ENCODE results near the gene CCDC194. TPM values are rescaled to one million over a fixed set of nuclear protein-coding genes. Genes with fewer than 3 reads are reported as not detected.

CCDC194 gene
- total and polyA plus RNA-seq, 2 of the 13 experiments (the other 11 are each of a cell fraction or from before 2014, with no cell fraction given): 0.13 to 0.21 TPM

DNA sequence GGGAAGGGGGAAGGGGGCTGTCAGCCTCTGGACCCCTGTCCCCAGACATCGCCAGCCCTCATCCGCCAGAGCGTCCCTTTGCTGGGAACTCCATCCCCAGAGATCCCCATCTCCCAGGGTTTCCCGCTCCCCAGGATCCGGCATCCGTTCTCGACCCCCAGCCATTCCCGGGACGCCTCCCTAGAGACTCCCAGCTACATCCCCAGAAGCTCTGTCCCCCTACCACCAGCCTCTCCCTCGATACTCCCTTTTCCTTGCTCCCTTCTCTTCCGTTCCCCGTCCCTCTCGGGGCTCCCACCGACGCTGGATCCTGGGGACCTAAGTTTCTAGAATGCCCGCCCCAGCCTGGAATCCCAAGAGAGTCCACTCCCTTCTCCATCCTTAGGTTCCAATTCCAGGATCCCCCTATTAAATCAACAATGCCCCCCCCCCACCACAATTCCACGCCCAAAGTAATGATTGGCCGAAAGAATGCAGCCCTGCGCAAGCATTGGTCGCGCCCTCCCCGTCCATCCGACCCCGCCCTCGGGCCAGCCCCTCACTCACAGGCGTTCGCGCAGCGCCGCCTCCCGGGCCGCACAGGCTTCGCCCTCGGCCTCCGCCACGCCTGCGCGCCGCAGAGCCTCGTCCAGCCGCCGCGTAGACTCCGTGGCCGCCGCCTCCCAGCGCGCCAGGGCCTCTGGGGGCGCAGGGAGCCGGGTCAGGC lies 3.2 kb downstream of the CCDC194 start (continued):
- no peak for TF ChIP-seq RNF219 (CRISPR knock-in tag; IDR thresholded peaks at IDR 0.05)
- TF ChIP-seq, protein P1, sequence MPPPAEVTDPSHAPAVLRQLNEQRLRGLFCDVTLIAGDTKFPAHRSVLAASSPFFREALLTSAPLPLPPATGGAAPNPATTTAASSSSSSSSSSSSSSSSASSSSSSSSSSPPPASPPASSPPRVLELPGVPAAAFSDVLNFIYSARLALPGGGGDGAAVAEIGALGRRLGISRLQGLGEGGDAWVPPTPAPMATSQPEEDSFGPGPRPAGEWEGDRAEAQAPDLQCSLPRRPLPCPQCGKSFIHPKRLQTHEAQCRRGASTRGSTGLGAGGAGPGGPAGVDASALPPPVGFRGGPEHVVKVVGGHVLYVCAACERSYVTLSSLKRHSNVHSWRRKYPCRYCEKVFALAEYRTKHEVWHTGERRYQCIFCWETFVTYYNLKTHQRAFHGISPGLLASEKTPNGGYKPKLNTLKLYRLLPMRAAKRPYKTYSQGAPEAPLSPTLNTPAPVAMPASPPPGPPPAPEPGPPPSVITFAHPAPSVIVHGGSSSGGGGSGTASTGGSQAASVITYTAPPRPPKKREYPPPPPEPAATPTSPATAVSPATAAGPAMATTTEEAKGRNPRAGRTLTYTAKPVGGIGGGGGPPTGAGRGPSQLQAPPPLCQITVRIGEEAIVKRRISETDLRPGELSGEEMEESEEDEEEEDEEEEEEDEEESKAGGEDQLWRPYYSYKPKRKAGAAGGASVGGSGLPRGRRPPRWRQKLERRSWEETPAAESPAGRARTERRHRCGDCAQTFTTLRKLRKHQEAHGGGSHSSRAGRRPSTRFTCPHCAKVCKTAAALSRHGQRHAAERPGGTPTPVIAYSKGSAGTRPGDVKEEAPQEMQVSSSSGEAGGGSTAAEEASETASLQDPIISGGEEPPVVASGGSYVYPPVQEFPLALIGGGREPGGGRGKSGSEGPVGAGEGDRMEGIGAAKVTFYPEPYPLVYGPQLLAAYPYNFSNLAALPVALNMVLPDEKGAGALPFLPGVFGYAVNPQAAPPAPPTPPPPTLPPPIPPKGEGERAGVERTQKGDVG (CRISPR knock-in tag; IDR thresholded peaks at IDR 0.05; ENCODE audit: borderline replicate concordance): no peak
- peak; percentile 69 for TF ChIP-seq SP2 (CRISPR knock-in tag; IDR thresholded peaks at IDR 0.05)
- no peak for TF ChIP-seq NFATC3 (CRISPR knock-in tag; IDR thresholded peaks at IDR 0.05)
- no peak for TF ChIP-seq ZNF7 (CRISPR knock-in tag; IDR thresholded peaks at IDR 0.05)
- no peak for TF ChIP-seq TEAD2 (CRISPR knock-in tag; IDR thresholded peaks at IDR 0.05)
- no peak for TF ChIP-seq XBP1 (CRISPR knock-in tag; IDR thresholded peaks at IDR 0.05)
- TF ChIP-seq TAF1 (CRISPR knock-in tag; IDR thresholded peaks at IDR 0.05): 0 out of 2 replicates have a peak, but pooled peaks have one; percentile 13
- TF ChIP-seq ZNF543 (CRISPR knock-in tag; IDR thresholded peaks at IDR 0.05): no peak
- TF ChIP-seq HNRNPH1 (optimal IDR thresholded peaks at IDR 0.05; ENCODE audit: low read depth, low read length): no peak
- TF ChIP-seq ZSCAN12 (CRISPR knock-in tag; IDR thresholded peaks at IDR 0.05): no peak
- no peak for TF ChIP-seq IKZF1 (IDR thresholded peaks at IDR 0.05)
- no peak for TF ChIP-seq ZNF616 (CRISPR knock-in tag; IDR thresholded peaks at IDR 0.05; ENCODE audit: low read depth)
- TF ChIP-seq, protein P2, sequence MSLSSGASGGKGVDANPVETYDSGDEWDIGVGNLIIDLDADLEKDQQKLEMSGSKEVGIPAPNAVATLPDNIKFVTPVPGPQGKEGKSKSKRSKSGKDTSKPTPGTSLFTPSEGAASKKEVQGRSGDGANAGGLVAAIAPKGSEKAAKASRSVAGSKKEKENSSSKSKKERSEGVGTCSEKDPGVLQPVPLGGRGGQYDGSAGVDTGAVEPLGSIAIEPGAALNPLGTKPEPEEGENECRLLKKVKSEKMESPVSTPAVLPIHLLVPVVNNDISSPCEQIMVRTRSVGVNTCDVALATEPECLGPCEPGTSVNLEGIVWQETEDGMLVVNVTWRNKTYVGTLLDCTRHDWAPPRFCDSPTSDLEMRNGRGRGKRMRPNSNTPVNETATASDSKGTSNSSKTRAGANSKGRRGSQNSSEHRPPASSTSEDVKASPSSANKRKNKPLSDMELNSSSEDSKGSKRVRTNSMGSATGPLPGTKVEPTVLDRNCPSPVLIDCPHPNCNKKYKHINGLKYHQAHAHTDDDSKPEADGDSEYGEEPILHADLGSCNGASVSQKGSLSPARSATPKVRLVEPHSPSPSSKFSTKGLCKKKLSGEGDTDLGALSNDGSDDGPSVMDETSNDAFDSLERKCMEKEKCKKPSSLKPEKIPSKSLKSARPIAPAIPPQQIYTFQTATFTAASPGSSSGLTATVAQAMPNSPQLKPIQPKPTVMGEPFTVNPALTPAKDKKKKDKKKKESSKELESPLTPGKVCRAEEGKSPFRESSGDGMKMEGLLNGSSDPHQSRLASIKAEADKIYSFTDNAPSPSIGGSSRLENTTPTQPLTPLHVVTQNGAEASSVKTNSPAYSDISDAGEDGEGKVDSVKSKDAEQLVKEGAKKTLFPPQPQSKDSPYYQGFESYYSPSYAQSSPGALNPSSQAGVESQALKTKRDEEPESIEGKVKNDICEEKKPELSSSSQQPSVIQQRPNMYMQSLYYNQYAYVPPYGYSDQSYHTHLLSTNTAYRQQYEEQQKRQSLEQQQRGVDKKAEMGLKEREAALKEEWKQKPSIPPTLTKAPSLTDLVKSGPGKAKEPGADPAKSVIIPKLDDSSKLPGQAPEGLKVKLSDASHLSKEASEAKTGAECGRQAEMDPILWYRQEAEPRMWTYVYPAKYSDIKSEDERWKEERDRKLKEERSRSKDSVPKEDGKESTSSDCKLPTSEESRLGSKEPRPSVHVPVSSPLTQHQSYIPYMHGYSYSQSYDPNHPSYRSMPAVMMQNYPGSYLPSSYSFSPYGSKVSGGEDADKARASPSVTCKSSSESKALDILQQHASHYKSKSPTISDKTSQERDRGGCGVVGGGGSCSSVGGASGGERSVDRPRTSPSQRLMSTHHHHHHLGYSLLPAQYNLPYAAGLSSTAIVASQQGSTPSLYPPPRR (CRISPR knock-in tag; IDR thresholded peaks at IDR 0.05; ENCODE audit: borderline replicate concordance): no peak
- TF ChIP-seq, protein P3, sequence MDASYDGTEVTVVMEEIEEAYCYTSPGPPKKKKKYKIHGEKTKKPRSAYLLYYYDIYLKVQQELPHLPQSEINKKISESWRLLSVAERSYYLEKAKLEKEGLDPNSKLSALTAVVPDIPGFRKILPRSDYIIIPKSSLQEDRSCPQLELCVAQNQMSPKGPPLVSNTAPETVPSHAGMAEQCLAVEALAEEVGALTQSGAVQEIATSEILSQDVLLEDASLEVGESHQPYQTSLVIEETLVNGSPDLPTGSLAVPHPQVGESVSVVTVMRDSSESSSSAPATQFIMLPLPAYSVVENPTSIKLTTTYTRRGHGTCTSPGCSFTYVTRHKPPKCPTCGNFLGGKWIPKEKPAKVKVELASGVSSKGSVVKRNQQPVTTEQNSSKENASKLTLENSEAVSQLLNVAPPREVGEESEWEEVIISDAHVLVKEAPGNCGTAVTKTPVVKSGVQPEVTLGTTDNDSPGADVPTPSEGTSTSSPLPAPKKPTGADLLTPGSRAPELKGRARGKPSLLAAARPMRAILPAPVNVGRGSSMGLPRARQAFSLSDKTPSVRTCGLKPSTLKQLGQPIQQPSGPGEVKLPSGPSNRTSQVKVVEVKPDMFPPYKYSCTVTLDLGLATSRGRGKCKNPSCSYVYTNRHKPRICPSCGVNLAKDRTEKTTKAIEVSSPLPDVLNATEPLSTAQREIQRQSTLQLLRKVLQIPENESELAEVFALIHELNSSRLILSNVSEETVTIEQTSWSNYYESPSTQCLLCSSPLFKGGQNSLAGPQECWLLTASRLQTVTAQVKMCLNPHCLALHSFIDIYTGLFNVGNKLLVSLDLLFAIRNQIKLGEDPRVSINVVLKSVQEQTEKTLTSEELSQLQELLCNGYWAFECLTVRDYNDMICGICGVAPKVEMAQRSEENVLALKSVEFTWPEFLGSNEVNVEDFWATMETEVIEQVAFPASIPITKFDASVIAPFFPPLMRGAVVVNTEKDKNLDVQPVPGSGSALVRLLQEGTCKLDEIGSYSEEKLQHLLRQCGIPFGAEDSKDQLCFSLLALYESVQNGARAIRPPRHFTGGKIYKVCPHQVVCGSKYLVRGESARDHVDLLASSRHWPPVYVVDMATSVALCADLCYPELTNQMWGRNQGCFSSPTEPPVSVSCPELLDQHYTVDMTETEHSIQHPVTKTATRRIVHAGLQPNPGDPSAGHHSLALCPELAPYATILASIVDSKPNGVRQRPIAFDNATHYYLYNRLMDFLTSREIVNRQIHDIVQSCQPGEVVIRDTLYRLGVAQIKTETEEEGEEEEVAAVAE (CRISPR knock-in tag; IDR thresholded peaks at IDR 0.05; ENCODE audit: borderline replicate concordance): no peak
